Omental fat pad (tissue), 4 donors: ENCODE measurements around the gene SERINC1. TPM values are rescaled to one million over a fixed set of nuclear protein-coding genes. Genes with fewer than 3 reads are reported as not detected.

Experiments
- ATAC-seq: fragments of 150-250 bp; one replicate; pipeline ENCODE4 v1.9.1; 2016; ENCODE audit warnings: mild to moderate bottlenecking, moderate library complexity; ENCODE audit not compliant: low FRiP score
- DNase-seq: peaks from one replicate; pipeline ENCODE4 v3.0.0-alpha.2; 2019; ENCODE audit warnings: low spot score
- CTCF ChIP-seq, 3 donors: fragments of 450-650 bp; IDR thresholded peaks; one replicate each; pipeline ENCODE4 v1.5.1; 2016 to 2017; ENCODE audit warnings: antibody characterized with exemption in 3 of 3, mild to moderate bottlenecking in 3 of 3, moderate library complexity in 2 of 3
- total RNA-seq, 4 donors: library from RNA; depleted of rRNA; stranded (reverse); fragments of >200 nt; gene quantifications; one replicate each; pipeline ENCODE4 v1.1.0, GENCODE V29; 2016

The SERINC1 gene
- total RNA-seq, 4 donors from 2014 or later: 233 to 277 (median 250) TPM

GRCh38 chr6:122404444-122404843 is 67.2 kb downstream of the SERINC1 start:
- DNase-seq: no peak
- no peak for ATAC-seq

GRCh38 chr6:122401104-122401503 is 70.5 kb downstream of the SERINC1 start:
- TF ChIP-seq CTCF (IDR thresholded peaks at IDR 0.05): no peak
- DNase-seq (no peak), ATAC-seq (no peak)

More at GRCh38 chr6:122404444-122404843, 67.2 kb downstream of the SERINC1 start:
- TF ChIP-seq CTCF (IDR thresholded peaks at IDR 0.05): no peak

- no peak for ATAC-seq
- DNase-seq: no peak
- no peak for TF ChIP-seq CTCF (IDR thresholded peaks at IDR 0.05)
Observed at GRCh38 chr6:122400462-122401089, 71.0 kb downstream of the SERINC1 start.

- TF ChIP-seq CTCF (IDR thresholded peaks at IDR 0.05): no peak
Observed at GRCh38 chr6:122400121-122400450, 71.5 kb downstream of the SERINC1 start.

GRCh38 chr6:122399348-122400120 is 72.1 kb downstream of the SERINC1 start, which contains the start of gene HSF2:
TSS of gene HSF2 (plus strand) at chr6:122399652. CDS start at chr6:122399738, 86 bp downstream.
- DNase-seq: peak; percentile 75
- TF ChIP-seq CTCF (IDR thresholded peaks at IDR 0.05): no peak
- peak; percentile 99 for ATAC-seq

More at GRCh38 chr6:122400121-122400450, 71.5 kb downstream of the SERINC1 start:
- ATAC-seq (no peak), DNase-seq (no peak)

- no peak for TF ChIP-seq CTCF (IDR thresholded peaks at IDR 0.05)
- ATAC-seq: no peak
Observed at GRCh38 chr6:122399055-122399347, 72.6 kb downstream of the SERINC1 start.

GRCh38 chr6:122394016-122394415 is 77.6 kb downstream of the SERINC1 start:
- ATAC-seq: no peak
- no peak for TF ChIP-seq CTCF (IDR thresholded peaks at IDR 0.05)

More at GRCh38 chr6:122399055-122399347, 72.6 kb downstream of the SERINC1 start:
- DNase-seq: no peak

More at GRCh38 chr6:122394016-122394415, 77.6 kb downstream of the SERINC1 start:
- no peak for DNase-seq
